Liver (tissue), 9 donors: ENCODE measurements around the gene GAS2L1. TPM values are rescaled to one million over a fixed set of nuclear protein-coding genes. Genes with fewer than 3 reads are reported as not detected.

Experiments used
- DNase-seq: peaks from one replicate; pipeline ENCODE4 v3.0.0-alpha.2; 2017; ENCODE audit warnings: low spot score
- H3K27ac ChIP-seq, 2 donors: one replicate each; pipeline ENCODE4 v1.7.0; 2013; ENCODE audit warnings: inconsistent platforms in 2 of 2, low read length in 2 of 2, control low read depth in 1 of 2, low read depth in 1 of 2, mild to moderate bottlenecking in 1 of 2
- H3K27me3 ChIP-seq, 4 donors: one replicate each; pipeline versions ENCODE4 v1.6.1 to v1.7.0; 2013; ENCODE audit warnings: low read length in 3 of 4, inconsistent platforms in 1 of 4, mild to moderate bottlenecking in 1 of 4, moderate library complexity in 1 of 4; ENCODE audit not compliant: control insufficient read depth in 4 of 4, insufficient read depth in 4 of 4
- H3K36me3 ChIP-seq, 4 donors: one replicate each; pipeline versions ENCODE4 v1.6.1 to v1.7.0; 2013; ENCODE audit warnings: low read length in 3 of 4, mild to moderate bottlenecking in 3 of 4, low read depth in 1 of 4, moderate library complexity in 1 of 4; ENCODE audit not compliant: control insufficient read depth in 4 of 4, insufficient read depth in 3 of 4
- H3K4me1 ChIP-seq, 4 donors: one replicate each; pipeline versions ENCODE4 v1.6.1 to v1.7.0; 2013; ENCODE audit warnings: low read length in 3 of 4, mild to moderate bottlenecking in 3 of 4, moderate library complexity in 1 of 4; ENCODE audit not compliant: control insufficient read depth in 4 of 4, insufficient read depth in 4 of 4
- H3K4me3 ChIP-seq, 3 donors: one replicate each; pipeline versions ENCODE4 v1.6.1 to v1.7.0; 2013; ENCODE audit warnings: low read length in 3 of 3, control low read depth in 1 of 3, low read depth in 1 of 3, mild to moderate bottlenecking in 1 of 3
- H3K9ac ChIP-seq, 2 donors: one replicate each; pipeline ENCODE4 v1.7.0; 2013; ENCODE audit warnings: low read length in 2 of 2, mild to moderate bottlenecking in 2 of 2, moderate library complexity in 2 of 2, control low read depth in 1 of 2, low read depth in 1 of 2
- H3K9me3 ChIP-seq, 4 donors: one replicate each; pipeline versions ENCODE4 v1.6.1 to v1.7.0; 2013; ENCODE audit warnings: low read length in 3 of 4; ENCODE audit not compliant: control insufficient read depth in 4 of 4
- ATF3 ChIP-seq: IDR thresholded peaks from 2 replicates; pipeline ENCODE4 v1.6.1; 2016; ENCODE audit warnings: antibody characterized with exemption
- CTCF ChIP-seq: fragments of 150-350 bp; IDR thresholded peaks from 2 replicates; pipeline ENCODE4 v1.5.1; 2017; ENCODE audit warnings: improper control_type of control experiment, low read depth, low read length; ENCODE audit not compliant: missing input control
- EGR1 ChIP-seq, 2 donors: IDR thresholded peaks; 2 replicates each; pipeline ENCODE4 v1.6.1; 2016 to 2018; ENCODE audit warnings: antibody characterized with exemption in 2 of 2, low read depth in 2 of 2
- FOXA1 ChIP-seq: IDR thresholded peaks from 2 replicates; pipeline ENCODE4 v1.6.1; 2016; ENCODE audit warnings: antibody characterized with exemption
- FOXA2 ChIP-seq: IDR thresholded peaks from 2 replicates; pipeline ENCODE4 v1.6.1; 2016; ENCODE audit warnings: antibody characterized with exemption
- GABPA ChIP-seq, 2 donors: IDR thresholded peaks in 1 of 2; conservative IDR thresholded peaks in 1 of 2; 2 replicates each; pipeline ENCODE4 v1.6.1; 2016; ENCODE audit warnings: antibody characterized with exemption in 2 of 2, mild to moderate bottlenecking in 1 of 2, moderate library complexity in 1 of 2
- HNF4A ChIP-seq, 2 donors: conservative IDR thresholded peaks; 2 replicates each; pipeline ENCODE4 v1.6.1; 2016; ENCODE audit warnings: antibody characterized with exemption in 2 of 2, mild to moderate bottlenecking in 2 of 2
- HNF4G ChIP-seq: IDR thresholded peaks from 2 replicates; pipeline ENCODE4 v1.6.1; 2016; ENCODE audit warnings: antibody characterized with exemption
- JUND ChIP-seq, 2 donors: IDR thresholded peaks; 2 replicates each; pipeline ENCODE4 v1.6.1; 2016; ENCODE audit warnings: antibody characterized with exemption in 2 of 2
- RAD21 ChIP-seq, 2 donors: IDR thresholded peaks; 2 replicates each; pipeline ENCODE4 v1.6.1; 2016; ENCODE audit warnings: antibody characterized with exemption in 2 of 2, mild to moderate bottlenecking in 2 of 2
- REST ChIP-seq: IDR thresholded peaks from 2 replicates; pipeline ENCODE4 v1.6.1; 2016; ENCODE audit warnings: antibody characterized with exemption, mild to moderate bottlenecking
- RXRA ChIP-seq, 2 donors: IDR thresholded peaks; 2 replicates each; pipeline ENCODE4 v1.6.1; 2017 to 2018; ENCODE audit warnings: antibody characterized with exemption in 2 of 2, mild to moderate bottlenecking in 1 of 2
- SP1 ChIP-seq: IDR thresholded peaks from 2 replicates; pipeline ENCODE4 v1.6.1; 2018; ENCODE audit warnings: antibody characterized with exemption, mild to moderate bottlenecking
- YY1 ChIP-seq: IDR thresholded peaks from 2 replicates; pipeline ENCODE4 v1.6.1; 2016; ENCODE audit warnings: antibody characterized with exemption, mild to moderate bottlenecking
- WGBS: extraction: QIAGEN DNeasy Blood & Tissue Kit; methylation state at CpG from one replicate; pipeline ENCODE4 v1.1.7; 2013; 5-methylcytosine and 5-hydroxymethylcytosine counted together
- polyA plus RNA-seq, 2 donors: library from polyadenylated mRNA; stranded (reverse) in 1 of 2; unstranded in 1 of 2; fragments of 200-250 nt in 1 of 2; fragments of >200 nt in 1 of 2; fragmentation: Nextera tagmentation in 1 of 2; extraction: Ambion mirVana in 1 of 2; gene quantifications; one replicate each; pipeline versions ENCODE4 v1.2.1 to v1.2.3, GENCODE V29; 2013 to 2015
- total RNA-seq, 2 donors: library from RNA; depleted of rRNA; stranded (reverse); fragments of >200 nt; gene quantifications; one replicate each; pipeline ENCODE4 v1.2.3, GENCODE V29; 2014
- TF ChIP-seq, protein P1 (sequence below): IDR thresholded peaks from 2 replicates; pipeline ENCODE4 v1.6.1; 2016; ENCODE audit warnings: antibody characterized with exemption
- donor health status: healthy.
- donor health status: healthy.
- donor health status: healthy.
- donor health status: healthy.
- donor health status: healthy.

GAS2L1 gene
- total and polyA plus RNA-seq, 4 donors: 4.0 to 11.4 (median 8.9) TPM

DNA sequence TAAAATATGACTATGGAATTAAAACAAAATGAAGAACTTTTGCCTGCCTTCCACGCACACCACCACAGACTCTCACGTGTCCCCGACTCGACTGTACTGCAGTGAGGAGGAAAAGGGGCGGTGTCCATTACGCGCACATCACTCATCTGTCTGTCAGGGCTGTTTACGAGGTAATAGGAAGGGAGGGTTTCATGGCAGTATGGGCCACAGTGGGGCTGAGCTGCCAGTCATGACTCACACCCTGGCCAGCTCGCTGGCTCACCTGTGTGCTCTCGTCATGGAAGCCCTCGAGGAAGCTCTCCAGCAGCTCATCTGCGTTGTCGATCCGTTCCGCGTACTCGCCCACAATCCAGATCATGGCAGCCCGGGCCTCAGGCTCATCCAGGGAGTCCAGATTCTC lies 42.5 kb downstream of the GAS2L1 start:
- H3K27me3 ChIP-seq: no peaks in the 10 kb centered on the region
- H3K9me3 ChIP-seq: no peaks in the 10 kb centered on the region
- H3K4me1 ChIP-seq: peaks cover 6 to 39% (median 23%) of the 10 kb centered on the region in 4 donors
- TF ChIP-seq CTCF: no peak
- TF ChIP-seq, protein P1, sequence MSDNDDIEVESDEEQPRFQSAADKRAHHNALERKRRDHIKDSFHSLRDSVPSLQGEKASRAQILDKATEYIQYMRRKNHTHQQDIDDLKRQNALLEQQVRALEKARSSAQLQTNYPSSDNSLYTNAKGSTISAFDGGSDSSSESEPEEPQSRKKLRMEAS: no peak
- peaks cover 12 to 46% (median 33%) of the 10 kb centered on the region in 4 donors for H3K36me3 ChIP-seq
- DNase-seq: no peak
- no peak overlapping the region for H3K27ac ChIP-seq
- H3K9ac ChIP-seq: no peak overlapping the region
- H3K4me3 ChIP-seq: no peak overlapping the region
- WGBS: 95% methylated on average over 18 of the region's 18 CpGs

GRCh38 chr22:29351042-29351441 lies 44.6 kb downstream of the GAS2L1 start:
- Histone ChIP-seq H3K36me3 (peaks cover 14 to 62% (median 40%) of the 10 kb centered on the region in 4 donors), H3K9ac (no peak overlapping the region), H3K4me1 (peaks cover 2 to 27% (median 14%) of the 10 kb centered on the region in 4 donors), H3K4me3 (no peak overlapping the region), H3K27me3 (no peaks in the 10 kb centered on the region), H3K9me3 (no peaks in the 10 kb centered on the region), H3K27ac (no peak overlapping the region)
- WGBS: 40% methylated on average over 6 of the region's 6 CpGs
- DNase-seq: no peak
- TF ChIP-seq GABPA (IDR thresholded peaks at IDR 0.05 in 1 of 2, conservative IDR thresholded peaks at IDR 0.05 in 1 of 2) (peak in 1 of 2 donors; percentile 44), JUND (IDR thresholded peaks at IDR 0.05) (peak in 1 of 2 donors; percentile 69), ATF3 (no peak), REST (peak; percentile 25), FOXA2 (peak; percentile 53), FOXA1 (peak; percentile 79), RAD21 (IDR thresholded peaks at IDR 0.05) (peak in 1 of 2 donors; percentile 59), HNF4A (conservative IDR thresholded peaks at IDR 0.05) (peak; percentile 94 to 95), CTCF (no peak), HNF4G (peak; percentile 84), EGR1 (IDR thresholded peaks at IDR 0.05; ENCODE audit: low read depth in 2 of 2) (no peak), YY1 (peak; percentile 90), SP1 (peak; percentile 81), RXRA (IDR thresholded peaks at IDR 0.05) (peak; percentile 60 to 74)
